Osteocyte (in vitro differentiated cells): ENCODE measurements around the gene APOL3. TPM values are rescaled to one million over a fixed set of nuclear protein-coding genes. Genes with fewer than 3 reads are reported as not detected.
"Not testable (repeated sequence)": the region's sequence is repeated elsewhere in the genome, so short reads cannot be mapped to it uniquely, and the experiment has no call there.

Source experiments
- DNase-seq: peaks from one replicate; pipeline ENCODE4 v3.0.0; 2021; ENCODE audit warnings: mixed read lengths; ENCODE audit not compliant: unreplicated experiment; ENCODE audit errors: extremely low spot score
- H3K27ac Mint-ChIP-seq: one replicate; pipeline ENCODE4 v1.8.0; 2021; ENCODE audit warnings: mild to moderate bottlenecking, mixed read lengths; ENCODE audit not compliant: unreplicated experiment
- H3K27me3 Mint-ChIP-seq: one replicate; pipeline ENCODE4 v1.8.0; 2021; ENCODE audit warnings: mixed read lengths; ENCODE audit not compliant: unreplicated experiment
- H3K36me3 Mint-ChIP-seq: one replicate; pipeline ENCODE4 v1.8.0; 2021; ENCODE audit warnings: mixed read lengths; ENCODE audit not compliant: unreplicated experiment
- H3K4me1 Mint-ChIP-seq: one replicate; pipeline ENCODE4 v1.8.0; 2021; ENCODE audit warnings: mixed read lengths; ENCODE audit not compliant: unreplicated experiment
- H3K4me3 Mint-ChIP-seq: one replicate; pipeline ENCODE4 v1.8.0; 2021; ENCODE audit warnings: mild to moderate bottlenecking, moderate library complexity, mixed read lengths; ENCODE audit not compliant: unreplicated experiment
- H3K9me3 Mint-ChIP-seq: one replicate; pipeline ENCODE4 v1.8.0; 2021; ENCODE audit warnings: mixed read lengths; ENCODE audit not compliant: unreplicated experiment
- CTCF ChIP-seq: fragments of 200-600 bp; sonication (generic); IDR thresholded peaks from 2 replicates; pipeline ENCODE4 v1.5.0; 2021; ENCODE audit warnings: antibody characterized with exemption, mild to moderate bottlenecking, moderate library complexity
- total RNA-seq: library from RNA; stranded (reverse); gene quantifications from 2 replicates; pipeline ENCODE4 v1.2.1, GENCODE V29; 2021

APOL3 gene
- total RNA-seq, 1 donor from 2014 or later = 10.8 TPM

- Mint-ChIP-seq H3K4me3 (no peak overlapping the region), H3K4me1 (peaks cover 5% of the 10 kb centered on the region), H3K27ac (no peak overlapping the region), H3K27me3 (peaks cover 32% of the 10 kb centered on the region), H3K36me3 (no peaks in the 10 kb centered on the region), H3K9me3 (no peaks in the 10 kb centered on the region)
- DNase-seq = no peak
- TF ChIP-seq CTCF = no peak
These were observed 45.7 kb upstream of the APOL3 start for GRCh38 chr22:36206255-36206654.

GRCh38 chr22:36205573-36205972 is 45.0 kb upstream of the APOL3 start:
- H3K36me3 Mint-ChIP-seq, H3K9me3 Mint-ChIP-seq, DNase-seq, H3K4me3 Mint-ChIP-seq, H3K4me1 Mint-ChIP-seq, H3K27ac Mint-ChIP-seq: not testable (repeated sequence)
- peaks cover 30% of the 10 kb centered on the region for H3K27me3 Mint-ChIP-seq

DNA sequence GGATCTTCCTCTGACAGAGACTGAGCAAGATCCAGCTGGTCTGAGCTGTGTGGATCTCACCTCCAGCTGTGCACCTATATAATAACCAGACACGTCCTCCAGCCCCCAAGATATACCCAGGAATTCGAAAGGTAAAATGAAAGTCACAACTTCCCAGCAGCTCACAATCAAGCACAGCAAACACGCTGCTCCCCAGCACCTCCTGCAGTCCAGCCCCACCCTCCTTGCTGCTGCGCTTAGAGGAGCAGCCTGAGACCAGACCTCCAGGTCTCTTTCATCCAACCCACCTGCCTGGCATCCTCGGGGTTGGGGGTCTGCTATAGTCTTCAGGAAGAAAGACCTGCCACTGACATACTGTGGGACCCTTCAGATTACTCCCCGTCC is 44.1 kb upstream of the APOL3 start:
- Mint-ChIP-seq H3K4me3 (no peak overlapping the region), H3K36me3 (no peaks in the 10 kb centered on the region), H3K9me3 (no peaks in the 10 kb centered on the region), H3K27me3 (peaks cover 28% of the 10 kb centered on the region), H3K27ac (no peak overlapping the region), H3K4me1 (no peaks in the 10 kb centered on the region)
- no peak for TF ChIP-seq CTCF
- no peak for DNase-seq

- Mint-ChIP-seq H3K27me3 (peaks cover 25% of the 10 kb centered on the region), H3K9me3 (no peaks in the 10 kb centered on the region), H3K36me3 (no peaks in the 10 kb centered on the region), H3K4me3 (no peak overlapping the region), H3K4me1 (no peaks in the 10 kb centered on the region), H3K27ac (no peak overlapping the region)
- DNase-seq = no peak
- no peak for TF ChIP-seq CTCF
These were observed 43.6 kb upstream of the APOL3 start for GRCh38 chr22:36204001-36204631.

- not testable (repeated sequence) for H3K27ac Mint-ChIP-seq, H3K4me1 Mint-ChIP-seq, H3K9me3 Mint-ChIP-seq, H3K36me3 Mint-ChIP-seq, H3K4me3 Mint-ChIP-seq, DNase-seq
- peaks cover 23% of the 10 kb centered on the region for H3K27me3 Mint-ChIP-seq
These were observed 42.9 kb upstream of the APOL3 start for GRCh38 chr22:36203441-36203840.

- not testable (repeated sequence) for DNase-seq, H3K27ac Mint-ChIP-seq, H3K9me3 Mint-ChIP-seq, H3K4me3 Mint-ChIP-seq, H3K36me3 Mint-ChIP-seq, H3K4me1 Mint-ChIP-seq
- peaks cover 20% of the 10 kb centered on the region for H3K27me3 Mint-ChIP-seq
These were observed 42.4 kb upstream of the APOL3 start for GRCh38 chr22:36202906-36203305.
